Natural killer cell (primary cell): ENCODE measurements around the gene ING3. TPM values are rescaled to one million over a fixed set of nuclear protein-coding genes. Genes with fewer than 3 reads are reported as not detected.

Source experiments
- ATAC-seq, 3 donors: fragments of 150-1000 bp in 2 of 3; fragments of 200-7000 bp in 1 of 3; cut with Tn5 transposase; 1 replicate in 1 of 3; 2 replicates in 2 of 3; pipeline ENCODE4 v1.10.0; 2021; ENCODE audit warnings: mild to moderate bottlenecking in 2 of 3, moderate library complexity in 2 of 3
- DNase-seq, 2 donors: peaks; one replicate each; pipeline versions ENCODE4 v3.0.0 to v3.0.0-alpha.2; 2013 to 2021; ENCODE audit warnings: mixed read lengths in 1 of 2
- H3K27ac ChIP-seq: one replicate; pipeline ENCODE4 v1.5.1; 2013; ENCODE audit warnings: mild to moderate bottlenecking, low read length
- H3K27me3 ChIP-seq: one replicate; pipeline ENCODE4 v1.6.1; 2013; ENCODE audit warnings: low read length; ENCODE audit not compliant: control insufficient read depth, insufficient read depth
- H3K36me3 ChIP-seq: one replicate; pipeline ENCODE4 v1.6.1; 2013; ENCODE audit warnings: low read length; ENCODE audit not compliant: control insufficient read depth, insufficient read depth
- H3K4me1 ChIP-seq: one replicate; pipeline ENCODE4 v1.6.1; 2013; ENCODE audit warnings: low read length; ENCODE audit not compliant: control insufficient read depth, insufficient read depth
- H3K4me3 ChIP-seq: one replicate; pipeline ENCODE4 v1.5.1; 2013; ENCODE audit warnings: low read length
- H3K9me3 ChIP-seq: one replicate; pipeline ENCODE4 v1.6.1; 2013; ENCODE audit warnings: low read length; ENCODE audit not compliant: control insufficient read depth, insufficient read depth
- H3K27ac Mint-ChIP-seq, 2 donors: one replicate each; pipeline ENCODE4 v1.8.0; 2022; ENCODE audit warnings: mild to moderate bottlenecking in 2 of 2, mixed read lengths in 2 of 2, moderate library complexity in 1 of 2
- H3K27me3 Mint-ChIP-seq, 2 donors: one replicate each; pipeline ENCODE4 v1.8.0; 2022; ENCODE audit warnings: low read depth in 2 of 2, mixed read lengths in 2 of 2
- H3K36me3 Mint-ChIP-seq: one replicate; pipeline ENCODE4 v1.8.0; 2022; ENCODE audit warnings: mixed read lengths
- H3K4me1 Mint-ChIP-seq, 2 donors: one replicate each; pipeline ENCODE4 v1.8.0; 2022; ENCODE audit warnings: mixed read lengths in 2 of 2
- H3K4me3 Mint-ChIP-seq: one replicate; pipeline ENCODE4 v1.8.0; 2022; ENCODE audit warnings: mild to moderate bottlenecking, moderate library complexity, mixed read lengths
- H3K9me3 Mint-ChIP-seq, 2 donors: one replicate each; pipeline ENCODE4 v1.8.0; 2022; ENCODE audit warnings: mixed read lengths in 2 of 2
- CTCF ChIP-seq: fragments of 200-600 bp; IDR thresholded peaks from one replicate; pipeline ENCODE4 v1.8.0; 2022; ENCODE audit warnings: antibody characterized with exemption
- WGBS: methylation state at CpG from one replicate; pipeline ENCODE4 v1.1.7; 2013; ENCODE audit warnings: missing lambda C conversion rate; ENCODE audit not compliant: insufficient coverage; 5-methylcytosine and 5-hydroxymethylcytosine counted together
- intact Hi-C: fragments of 100-400 bp; cut with micrococcal nuclease; formaldehyde crosslinking; loops from one replicate; pipeline ENCODE4 v1.14.2; 2022
- total RNA-seq, 4 donors: library from RNA; stranded (reverse); fragments of 120-200 nt in 1 of 4; gene quantifications; one replicate each; pipeline versions ENCODE4 v1.2.3 to v1.2.4, GENCODE V29; 2013 to 2022

Gene ING3
- total RNA-seq, 3 donors from 2014 or later (not counting 1 experiment from before 2014, with no cell fraction given): 45.7 to 56.2 (median 50.1) TPM

- no peak for TF ChIP-seq CTCF
- Histone ChIP-seq H3K4me1 (no peaks in the 10 kb centered on the region), H3K27me3 (peaks cover 2% of the 10 kb centered on the region), H3K36me3 (no peaks in the 10 kb centered on the region), H3K9me3 (no peaks in the 10 kb centered on the region), H3K27ac (no peak overlapping the region), H3K4me3 (no peak overlapping the region)
- WGBS: 75% methylated on average over 1 of the region's 2 CpGs
- H3K27me3 Mint-ChIP-seq: peaks cover 12 to 28% of the 10 kb centered on the region in 2 donors
- no peak for DNase-seq
- no peak overlapping the region for H3K27ac Mint-ChIP-seq
- intact Hi-C loops: loop anchor here (10.0 kb wide), 1 partner anchor 60 kb away; the partner anchor contains the start of gene CPED1
- no peaks in the 10 kb centered on the region for H3K9me3 Mint-ChIP-seq
- no peaks in the 10 kb centered on the region for H3K36me3 Mint-ChIP-seq
- H3K4me1 Mint-ChIP-seq: no peaks in the 10 kb centered on the region
- H3K4me3 Mint-ChIP-seq: no peak overlapping the region
- ATAC-seq: no peak
Observed at GRCh38 chr7:120924837-120925236, 25.7 kb upstream of the ING3 start.

- Histone ChIP-seq H3K27me3 (peaks cover 2% of the 10 kb centered on the region), H3K9me3 (no peaks in the 10 kb centered on the region), H3K36me3 (no peaks in the 10 kb centered on the region), H3K4me3 (no peak overlapping the region), H3K27ac (no peak overlapping the region), H3K4me1 (no peaks in the 10 kb centered on the region)
- H3K27me3 Mint-ChIP-seq: peaks cover 12 to 28% of the 10 kb centered on the region in 2 donors
- intact Hi-C loops: loop anchor here (10.0 kb wide), 1 partner anchor 59 kb away; the partner anchor contains the start of gene CPED1
- WGBS: 84% methylated on average over 5 of the region's 5 CpGs
- no peaks in the 10 kb centered on the region for H3K36me3 Mint-ChIP-seq
- no peak for ATAC-seq
- no peak overlapping the region for H3K4me3 Mint-ChIP-seq
- DNase-seq: no peak
- no peak overlapping the region for H3K27ac Mint-ChIP-seq
- no peaks in the 10 kb centered on the region for H3K4me1 Mint-ChIP-seq
- no peaks in the 10 kb centered on the region for H3K9me3 Mint-ChIP-seq
- TF ChIP-seq CTCF: no peak
Observed at GRCh38 chr7:120925392-120925791, 25.2 kb upstream of the ING3 start.

GRCh38 chr7:120926943-120927346, 23.6 kb upstream of the ING3 start:
- WGBS: 83% methylated on average over 1 of the region's 2 CpGs
- H3K36me3 Mint-ChIP-seq: no peaks in the 10 kb centered on the region

More at GRCh38 chr7:120926943-120927346, 23.6 kb upstream of the ING3 start:
- Mint-ChIP-seq H3K27me3 (peaks cover 21 to 40% of the 10 kb centered on the region in 2 donors), H3K9me3 (no peaks in the 10 kb centered on the region), H3K27ac (no peak overlapping the region), H3K4me3 (no peak overlapping the region), H3K4me1 (peaks cover 0 to 5% of the 10 kb centered on the region in 2 donors)
- H3K36me3 ChIP-seq: no peaks in the 10 kb centered on the region
- no peaks in the 10 kb centered on the region for H3K9me3 ChIP-seq
- peaks cover 2% of the 10 kb centered on the region for H3K27me3 ChIP-seq
- intact Hi-C loops: loop anchor here (10.0 kb wide), 1 partner anchor 58 kb away; the partner anchor contains the start of gene CPED1
- no peak overlapping the region for H3K27ac ChIP-seq
- H3K4me1 ChIP-seq: no peaks in the 10 kb centered on the region
- ATAC-seq: no peak
- DNase-seq: no peak
- TF ChIP-seq CTCF: no peak
- H3K4me3 ChIP-seq: no peak overlapping the region
